Lung (tissue), 12 donors: ENCODE results near the gene YWHAE. TPM values are rescaled to one million over a fixed set of nuclear protein-coding genes. Genes with fewer than 3 reads are reported as not detected.

ENCODE experiments used
- ATAC-seq: fragments of 200-7000 bp; cut with Tn5 transposase; one replicate; pipeline ENCODE4 v1.9.1; 2020; ENCODE audit warnings: moderate number of reproducible peaks; ENCODE audit not compliant: insufficient read depth, low FRiP score
- DNase-seq, 3 donors: peaks; one replicate each; pipeline ENCODE4 v3.0.0-alpha.2; 2013 to 2017
- H3K27ac ChIP-seq, 2 donors: one replicate each; pipeline ENCODE4 v1.5.1; 2013; ENCODE audit warnings: mild to moderate bottlenecking in 2 of 2, moderate library complexity in 2 of 2, control low read depth in 1 of 2, inconsistent platforms in 1 of 2, low read depth in 1 of 2, low read length in 1 of 2
- H3K27me3 ChIP-seq, 3 donors: one replicate each; pipeline ENCODE4 v1.5.1; 2013; ENCODE audit warnings: low read length in 2 of 3; ENCODE audit not compliant: control insufficient read depth in 3 of 3, insufficient read depth in 3 of 3
- H3K36me3 ChIP-seq, 4 donors: one replicate each; pipeline ENCODE4 v1.5.1; 2013; ENCODE audit warnings: low read length in 4 of 4, mild to moderate bottlenecking in 1 of 4, moderate library complexity in 1 of 4; ENCODE audit not compliant: control insufficient read depth in 4 of 4, insufficient read depth in 4 of 4
- H3K4me1 ChIP-seq, 5 donors: one replicate each; pipeline ENCODE4 v1.5.1; 2013; ENCODE audit warnings: low read length in 5 of 5, mild to moderate bottlenecking in 2 of 5, moderate library complexity in 1 of 5; ENCODE audit not compliant: control insufficient read depth in 5 of 5, insufficient read depth in 5 of 5
- H3K4me3 ChIP-seq: one replicate; pipeline ENCODE4 v1.5.1; 2013; ENCODE audit warnings: mild to moderate bottlenecking, control low read depth, moderate library complexity
- H3K9ac ChIP-seq, 2 donors: one replicate each; pipeline ENCODE4 v1.5.1; 2013; ENCODE audit warnings: low read length in 2 of 2, control low read depth in 1 of 2; ENCODE audit not compliant: insufficient read depth in 1 of 2
- H3K9me3 ChIP-seq, 4 donors: one replicate each; pipeline ENCODE4 v1.5.1; 2013; ENCODE audit warnings: low read length in 3 of 4, mild to moderate bottlenecking in 1 of 4, moderate library complexity in 1 of 4; ENCODE audit not compliant: control insufficient read depth in 4 of 4, insufficient read depth in 3 of 4
- WGBS, 2 donors: extraction: QIAGEN DNeasy Blood & Tissue Kit; methylation state at CpG; one replicate each; pipeline ENCODE4 v1.1.7; 2013; 5-methylcytosine and 5-hydroxymethylcytosine counted together
- polyA plus RNA-seq, 2 donors: library from polyadenylated mRNA; stranded (reverse); fragments of 200-250 nt; gene quantifications; one replicate each; pipeline ENCODE4 v1.2.1, GENCODE V29; 2013
- total RNA-seq, 2 donors: library from RNA; depleted of rRNA in 1 of 2; stranded (reverse); fragments of >200 nt in 1 of 2; gene quantifications; one replicate each; pipeline ENCODE4 v1.2.1, GENCODE V29; 2014 to 2021
- TF ChIP-seq, protein P1 (sequence below): IDR thresholded peaks from 2 replicates; pipeline ENCODE4 v1.5.1; 2012; ENCODE audit warnings: mild to moderate bottlenecking; ENCODE audit errors: control extremely low read depth, extremely low read depth
- donor health status: control.
- donor health status: control.
- donor health status: Bipolar disorder and iron deficiency.
- donor health status: healthy.
- donor health status: DM: yes; HTN: yes; CAD: no.

Gene YWHAE
- total and polyA plus RNA-seq, 4 donors: 348 to 432 (median 395) TPM

DNA sequence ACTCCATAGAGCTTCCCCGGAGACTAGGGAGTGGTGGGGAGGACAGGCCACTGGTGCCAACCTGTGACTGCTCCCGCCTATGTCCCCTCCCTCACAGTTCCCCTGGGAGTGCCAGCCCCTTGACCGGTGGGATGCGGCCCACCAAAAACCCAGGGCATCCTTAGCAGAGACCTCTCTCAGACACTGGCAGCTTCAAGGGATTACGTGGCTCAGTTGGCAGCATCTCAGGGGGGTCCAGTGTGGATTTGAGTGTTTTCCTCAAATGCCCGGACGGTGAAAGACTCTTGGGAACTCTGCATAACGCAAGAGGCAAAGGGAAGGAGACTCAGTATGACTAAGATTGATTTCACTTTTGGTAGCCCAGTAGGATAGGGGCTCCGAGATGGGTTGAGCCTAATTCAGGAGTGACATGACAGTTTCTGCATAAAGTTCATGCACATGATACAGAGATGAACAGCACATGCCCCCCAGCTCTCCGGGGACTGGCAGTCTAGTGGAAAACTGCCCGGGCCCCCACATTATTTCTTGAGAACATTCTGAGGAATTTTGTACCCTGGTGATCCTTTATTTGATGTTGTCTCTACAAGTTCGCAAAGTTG is 70.2 kb downstream of the YWHAE start:
- Histone ChIP-seq H3K4me3 (no peak overlapping the region), H3K36me3 (no peaks in the 10 kb centered on the region), H3K9me3 (no peaks in the 10 kb centered on the region), H3K27ac (no peak overlapping the region), H3K4me1 (no peaks in the 10 kb centered on the region), H3K9ac (no peak overlapping the region), H3K27me3 (no peaks in the 10 kb centered on the region)
- 82 to 91% methylated on average over 12 of the region's 12 CpGs for WGBS, 2 donors
- no peak for DNase-seq
- no peak for ATAC-seq
- TF ChIP-seq, protein P1, sequence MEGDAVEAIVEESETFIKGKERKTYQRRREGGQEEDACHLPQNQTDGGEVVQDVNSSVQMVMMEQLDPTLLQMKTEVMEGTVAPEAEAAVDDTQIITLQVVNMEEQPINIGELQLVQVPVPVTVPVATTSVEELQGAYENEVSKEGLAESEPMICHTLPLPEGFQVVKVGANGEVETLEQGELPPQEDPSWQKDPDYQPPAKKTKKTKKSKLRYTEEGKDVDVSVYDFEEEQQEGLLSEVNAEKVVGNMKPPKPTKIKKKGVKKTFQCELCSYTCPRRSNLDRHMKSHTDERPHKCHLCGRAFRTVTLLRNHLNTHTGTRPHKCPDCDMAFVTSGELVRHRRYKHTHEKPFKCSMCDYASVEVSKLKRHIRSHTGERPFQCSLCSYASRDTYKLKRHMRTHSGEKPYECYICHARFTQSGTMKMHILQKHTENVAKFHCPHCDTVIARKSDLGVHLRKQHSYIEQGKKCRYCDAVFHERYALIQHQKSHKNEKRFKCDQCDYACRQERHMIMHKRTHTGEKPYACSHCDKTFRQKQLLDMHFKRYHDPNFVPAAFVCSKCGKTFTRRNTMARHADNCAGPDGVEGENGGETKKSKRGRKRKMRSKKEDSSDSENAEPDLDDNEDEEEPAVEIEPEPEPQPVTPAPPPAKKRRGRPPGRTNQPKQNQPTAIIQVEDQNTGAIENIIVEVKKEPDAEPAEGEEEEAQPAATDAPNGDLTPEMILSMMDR: no peak

DNA sequence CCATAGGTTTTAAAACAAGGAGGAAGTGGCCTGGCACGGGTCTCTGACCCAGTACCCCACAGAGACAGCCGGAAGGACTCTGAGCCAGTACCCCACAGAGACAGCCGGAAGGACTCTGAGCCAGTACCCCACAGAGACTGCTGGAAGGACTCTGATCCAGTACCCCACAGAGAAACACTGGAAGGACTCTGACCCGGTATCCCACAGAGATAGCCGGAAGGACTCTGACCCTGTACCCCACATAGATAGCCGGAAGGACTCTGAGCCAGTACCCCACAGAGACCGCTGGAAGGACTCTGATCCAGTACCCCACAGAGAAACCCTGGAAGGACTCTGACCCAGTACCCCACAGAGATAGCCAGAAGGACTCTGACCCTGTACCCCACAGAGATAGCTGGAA is 71.6 kb downstream of the YWHAE start:
- 53 to 69% methylated on average over 7 of the region's 7 CpGs for WGBS, 2 donors
- no peak for DNase-seq
- Histone ChIP-seq H3K9ac (no peak overlapping the region), H3K4me1 (no peaks in the 10 kb centered on the region), H3K27ac (no peak overlapping the region), H3K9me3 (no peaks in the 10 kb centered on the region), H3K27me3 (no peaks in the 10 kb centered on the region), H3K36me3 (no peaks in the 10 kb centered on the region), H3K4me3 (no peak overlapping the region)
- no peak for ATAC-seq
- TF ChIP-seq, protein P1: no peak

- H3K27ac ChIP-seq: no peak overlapping the region
- DNase-seq (no peak), ATAC-seq (no peak)
- no peaks in the 10 kb centered on the region for H3K36me3 ChIP-seq
- no peak overlapping the region for H3K9ac ChIP-seq
- no peak overlapping the region for H3K4me3 ChIP-seq
- H3K4me1 ChIP-seq: no peaks in the 10 kb centered on the region
- no peaks in the 10 kb centered on the region for H3K9me3 ChIP-seq
- WGBS, 2 donors: 78 to 81% methylated on average over 12 of the region's 12 CpGs
- TF ChIP-seq, protein P1: no peak
- peaks cover 0 to 3% (median 0%) of the 10 kb centered on the region in 3 donors for H3K27me3 ChIP-seq
Measured at GRCh38 chr17:1325766-1326165, 74.3 kb downstream of the YWHAE start.
